Glomerular endothelial cell (primary cell): ENCODE data around the gene GTF2H2C. TPM values are rescaled to one million over a fixed set of nuclear protein-coding genes. Genes with fewer than 3 reads are reported as not detected.
"Not testable (repeated sequence)": the region's sequence is repeated elsewhere in the genome, so short reads cannot be mapped to it uniquely, and the experiment has no call there.

Source experiments
- DNase-seq: peaks from one replicate; pipeline ENCODE4 v3.0.0-alpha.2; 2011; ENCODE audit warnings: low read depth, low spot score; ENCODE audit errors: extremely low read depth
- total RNA-seq: library from RNA; depleted of rRNA; stranded (reverse); fragments of >200 nt; gene quantifications from 2 replicates; pipeline ENCODE4 v1.2.3, GENCODE V29; 2015

GTF2H2C gene
- total RNA-seq, 1 donor from 2014 or later, result 22.7 TPM

GRCh38 chr5:69560587-69561431 lies 818 bp downstream of the GTF2H2C start:
- DNase-seq, result not testable (repeated sequence)

- DNase-seq, result not testable (repeated sequence)
Observed at GRCh38 chr5:69566172-69566571, 6.2 kb downstream of the GTF2H2C start.

- DNase-seq, result not testable (repeated sequence)
Observed at GRCh38 chr5:69568072-69568471, 8.1 kb downstream of the GTF2H2C start.

DNA sequence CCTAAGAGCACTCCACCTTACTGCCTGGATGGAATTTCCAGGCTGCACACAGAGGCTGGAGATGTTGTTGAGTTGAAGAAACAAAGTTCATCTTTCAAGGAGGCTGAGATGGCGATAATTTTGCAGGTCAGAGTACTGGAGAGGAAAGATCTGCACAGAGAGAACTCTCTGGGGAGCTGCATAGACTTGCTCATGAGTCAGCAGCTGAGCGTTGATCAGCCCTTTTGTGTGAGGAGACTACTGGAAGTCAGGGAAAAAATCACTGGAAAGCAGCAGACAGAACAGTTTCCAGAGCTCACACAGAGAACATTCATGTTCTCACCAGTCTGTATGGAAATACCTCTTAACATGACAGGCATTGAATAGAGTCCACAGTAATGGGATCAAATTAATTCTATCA lies 23.4 kb downstream of the GTF2H2C start:
- DNase-seq, result not testable (repeated sequence)

DNA sequence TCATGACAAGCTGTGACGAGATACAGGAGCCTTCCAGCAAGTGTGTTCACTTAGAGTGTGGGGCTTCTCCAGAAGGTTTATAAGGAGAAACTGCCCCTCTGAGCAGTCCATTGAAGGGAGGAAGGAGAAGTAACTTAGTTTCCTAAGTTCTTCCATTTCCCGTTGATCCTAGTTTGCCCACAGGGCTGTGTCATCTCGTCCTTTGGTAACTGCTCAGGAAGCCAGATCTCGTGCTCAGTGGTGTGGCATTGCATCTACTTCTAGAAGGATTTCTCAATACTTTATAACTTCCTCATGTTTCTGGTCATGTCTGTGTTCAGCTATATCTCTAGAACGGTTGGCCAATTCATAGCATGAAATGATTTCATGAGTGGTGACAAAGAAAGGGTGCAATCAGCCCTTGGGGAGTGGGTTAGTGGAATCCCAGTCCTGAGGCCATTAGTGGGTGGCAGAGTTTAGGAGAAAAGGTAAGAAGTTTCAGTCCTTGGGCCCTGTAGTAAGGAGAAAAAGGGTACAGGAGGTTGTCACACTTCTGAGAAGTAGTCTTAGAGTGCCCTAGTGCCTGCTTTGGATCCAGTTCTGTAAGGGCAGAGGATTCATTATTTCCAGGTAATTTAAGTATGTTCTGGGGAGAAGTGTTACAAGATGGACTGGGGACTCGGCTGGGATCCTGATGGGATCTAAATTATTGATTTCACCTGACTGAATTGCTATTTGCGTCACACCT lies 36.3 kb downstream of the GTF2H2C start:
- not testable (repeated sequence) for DNase-seq

DNA sequence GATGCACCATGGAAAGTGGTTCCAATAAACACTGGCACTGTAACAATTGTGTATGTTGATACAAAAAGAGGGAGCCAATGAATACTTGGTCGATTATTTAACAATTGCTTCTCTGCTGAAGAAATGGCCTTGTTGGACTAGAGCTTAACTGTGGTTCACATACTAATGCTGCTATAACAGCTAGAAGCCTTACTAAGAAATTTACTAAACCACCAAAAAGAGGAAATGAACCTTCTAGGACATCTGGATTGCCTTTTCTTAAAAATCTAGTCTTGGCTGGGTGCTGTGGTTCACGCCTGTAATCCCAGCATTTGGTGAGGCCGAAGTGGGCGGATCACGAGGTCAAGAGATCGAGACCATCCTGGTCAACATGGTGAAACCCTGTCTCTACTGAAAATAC lies 42.0 kb downstream of the GTF2H2C start:
- not testable (repeated sequence) for DNase-seq

DNA sequence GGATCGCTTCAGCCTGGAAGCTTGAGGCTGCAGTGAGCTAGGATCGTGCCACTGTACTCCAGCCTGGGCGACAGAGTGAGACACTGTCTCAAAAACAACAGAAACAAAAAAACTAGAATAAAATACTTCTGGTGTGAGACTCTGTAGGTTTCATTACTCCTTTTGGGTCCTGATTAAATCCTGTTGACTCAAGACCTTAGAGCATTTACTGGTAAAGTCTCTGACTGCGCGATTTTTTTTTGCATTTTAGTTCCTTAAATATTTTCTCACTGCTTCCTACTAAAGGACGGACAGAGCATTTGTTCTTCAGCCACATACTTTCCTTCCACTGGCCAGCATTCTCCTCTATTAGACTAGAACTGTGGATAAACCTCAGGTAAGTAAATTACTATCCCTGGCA lies 46.8 kb downstream of the GTF2H2C start:
- DNase-seq, result not testable (repeated sequence)

- not testable (repeated sequence) for DNase-seq
Observed at GRCh38 chr5:69607750-69608149, 47.8 kb downstream of the GTF2H2C start.

GRCh38 chr5:69608861-69609496 lies 49.0 kb downstream of the GTF2H2C start:
- DNase-seq, result not testable (repeated sequence)

DNA sequence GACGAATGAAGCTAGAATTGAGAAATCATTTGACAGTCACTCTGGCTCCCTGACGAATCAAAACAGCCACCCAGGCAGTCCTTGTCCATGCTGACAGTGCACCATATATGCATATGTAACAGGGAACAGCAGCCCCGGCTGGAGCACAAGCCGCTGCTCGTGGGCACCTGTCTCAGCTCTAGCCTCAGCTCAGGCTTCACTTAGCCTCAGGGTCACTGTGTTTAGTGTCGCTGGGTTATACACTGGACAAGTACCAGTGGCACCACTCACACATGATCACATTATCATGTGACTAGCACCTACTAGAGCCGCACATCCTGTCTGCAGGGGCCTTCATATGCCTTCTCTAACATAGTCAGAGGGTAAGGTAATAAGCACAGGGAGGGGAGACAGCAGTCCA lies 54.9 kb downstream of the GTF2H2C start:
- DNase-seq, result not testable (repeated sequence)

GRCh38 chr5:69631879-69632278 lies 71.9 kb downstream of the GTF2H2C start:
- not testable (repeated sequence) for DNase-seq

Other genes starting within 250 kb of the GTF2H2C start
- gene CCDC125, start 227.4 kb upstream of the GTF2H2C start, total RNA-seq, result 2.3 and 8.2 TPM in 2 replicates
- 18.1 and 21.1 TPM in 2 replicates for gene AK6, start 190.7 kb upstream of the GTF2H2C start, total RNA-seq
- 54.3 and 54.9 TPM in 2 replicates for gene TAF9, start 190.7 kb upstream of the GTF2H2C start, total RNA-seq
- 13.5 and 15.6 TPM in 2 replicates for gene RAD17, start 190.4 kb upstream of the GTF2H2C start, total RNA-seq
- gene MARVELD2, start 145.1 kb upstream of the GTF2H2C start, total RNA-seq, result 1.9 and 3.6 TPM in 2 replicates
- 4.3 and 7.4 TPM in 2 replicates for gene OCLN, start 67.4 kb upstream of the GTF2H2C start, total RNA-seq